Stimulated activated effector memory CD8-positive, alpha-beta T cell treated with anti-CD3 and anti-CD28 coated beads, Interleukin-12 subunit alpha, Interleukin-12 subunit beta, amount 100 ng/mL, for 72 hours (primary cell): ENCODE measurements around the gene MRPL37.

Experiments
- ATAC-seq: fragments of 150-1000 bp; cut with Tn5 transposase; 2 replicates; pipeline ENCODE4 v1.10.0; 2021
- DNase-seq, 2 donors: peaks; one replicate each; pipeline ENCODE4 v3.0.0; 2021 to 2022; ENCODE audit warnings: low spot score in 2 of 2
- H3K27ac Mint-ChIP-seq: one replicate; pipeline ENCODE4 v1.8.0; 2022; ENCODE audit warnings: mild to moderate bottlenecking, mixed read lengths
- H3K36me3 Mint-ChIP-seq: one replicate; pipeline ENCODE4 v1.8.0; 2022; ENCODE audit warnings: mild to moderate bottlenecking, mixed read lengths
- H3K4me1 Mint-ChIP-seq: one replicate; pipeline ENCODE4 v1.8.0; 2022; ENCODE audit warnings: mixed read lengths
- H3K4me3 Mint-ChIP-seq: one replicate; pipeline ENCODE4 v1.8.0; 2022; ENCODE audit warnings: mild to moderate bottlenecking, mixed read lengths
- H3K9me3 Mint-ChIP-seq: one replicate; pipeline ENCODE4 v1.8.0; 2022; ENCODE audit warnings: mixed read lengths

The MRPL37 gene

GRCh38 chr1:54239035-54239383 is 39.0 kb downstream of the MRPL37 start:
- Mint-ChIP-seq H3K4me3 (no peak overlapping the region), H3K9me3 (no peaks in the 10 kb centered on the region), H3K36me3 (peaks cover 66% of the 10 kb centered on the region), H3K4me1 (peaks cover 5% of the 10 kb centered on the region), H3K27ac (no peak overlapping the region)
- no peak for DNase-seq
- ATAC-seq: no peak

- Mint-ChIP-seq H3K9me3 (no peaks in the 10 kb centered on the region), H3K36me3 (peaks cover 68% of the 10 kb centered on the region), H3K27ac (no peak overlapping the region), H3K4me3 (no peak overlapping the region), H3K4me1 (peaks cover 8% of the 10 kb centered on the region)
- DNase-seq (no peak), ATAC-seq (no peak)
Measured at GRCh38 chr1:54239631-54240031, 39.7 kb downstream of the MRPL37 start.

DNA sequence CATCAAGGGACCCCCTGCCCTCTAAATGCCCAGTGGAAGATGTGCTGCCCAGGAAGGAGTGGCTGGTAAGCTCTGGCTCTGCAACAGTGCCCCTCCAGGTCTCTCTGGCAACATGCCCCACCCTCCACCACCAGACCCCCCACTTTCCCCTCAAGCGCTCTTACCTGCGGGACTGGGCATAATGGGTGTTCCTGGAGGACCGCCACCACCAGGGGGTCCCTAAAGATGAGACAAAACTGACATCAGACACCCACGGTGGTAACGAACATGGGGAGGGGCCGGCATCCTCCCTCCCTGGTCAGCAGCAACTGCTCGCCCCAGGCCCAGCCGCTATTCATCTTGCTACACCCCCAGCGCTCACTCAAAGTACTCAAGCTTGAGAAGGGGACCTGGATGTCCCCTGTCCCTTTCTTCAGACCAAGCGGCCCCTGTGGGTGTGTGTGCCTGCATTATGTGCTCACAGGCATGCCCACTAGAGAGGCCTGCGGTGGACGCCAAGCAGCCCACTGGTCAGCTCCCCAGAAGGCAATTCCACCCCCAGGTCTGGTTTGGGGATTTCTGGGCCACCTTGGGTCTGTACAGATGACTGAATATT is 40.9 kb downstream of the MRPL37 start:
- H3K4me1 Mint-ChIP-seq: peaks cover 12% of the 10 kb centered on the region
- H3K4me3 Mint-ChIP-seq: no peak overlapping the region
- peaks cover 69% of the 10 kb centered on the region for H3K36me3 Mint-ChIP-seq
- peak overlapping the region; percentile 45 for H3K27ac Mint-ChIP-seq
- H3K9me3 Mint-ChIP-seq: no peaks in the 10 kb centered on the region
- DNase-seq (no peak), ATAC-seq (no peak)

- ATAC-seq (no peak), DNase-seq (no peak)
- Mint-ChIP-seq H3K9me3 (no peaks in the 10 kb centered on the region), H3K27ac (peak overlapping the region; percentile 45), H3K36me3 (peaks cover 72% of the 10 kb centered on the region), H3K4me1 (peaks cover 12% of the 10 kb centered on the region), H3K4me3 (no peak overlapping the region)
Measured at GRCh38 chr1:54241364-54241763, 41.4 kb downstream of the MRPL37 start.

DNA sequence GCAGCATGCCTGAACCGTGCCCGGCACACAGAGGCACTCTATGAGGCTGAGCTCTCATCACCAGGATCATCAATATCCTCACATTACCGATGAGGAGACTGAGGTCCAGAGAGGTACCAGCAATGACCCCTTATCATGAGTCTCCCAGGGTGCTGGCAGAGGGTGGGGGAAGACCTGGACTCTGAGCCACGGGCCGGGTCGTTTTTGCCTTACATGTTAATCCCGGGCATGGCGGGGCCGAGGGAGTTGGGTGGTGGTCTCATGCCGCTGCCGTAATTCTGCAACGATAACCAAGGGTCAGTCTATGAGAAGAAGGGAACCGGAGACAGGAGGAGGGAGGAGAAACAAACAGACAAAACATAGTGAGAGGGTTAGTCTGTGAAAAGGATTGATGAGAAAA is 43.1 kb downstream of the MRPL37 start:
- Mint-ChIP-seq H3K27ac (peak overlapping the region; percentile 50), H3K4me3 (no peak overlapping the region), H3K9me3 (no peaks in the 10 kb centered on the region), H3K4me1 (peaks cover 12% of the 10 kb centered on the region), H3K36me3 (peaks cover 61% of the 10 kb centered on the region)
- DNase-seq: no peak
- no peak for ATAC-seq

DNA sequence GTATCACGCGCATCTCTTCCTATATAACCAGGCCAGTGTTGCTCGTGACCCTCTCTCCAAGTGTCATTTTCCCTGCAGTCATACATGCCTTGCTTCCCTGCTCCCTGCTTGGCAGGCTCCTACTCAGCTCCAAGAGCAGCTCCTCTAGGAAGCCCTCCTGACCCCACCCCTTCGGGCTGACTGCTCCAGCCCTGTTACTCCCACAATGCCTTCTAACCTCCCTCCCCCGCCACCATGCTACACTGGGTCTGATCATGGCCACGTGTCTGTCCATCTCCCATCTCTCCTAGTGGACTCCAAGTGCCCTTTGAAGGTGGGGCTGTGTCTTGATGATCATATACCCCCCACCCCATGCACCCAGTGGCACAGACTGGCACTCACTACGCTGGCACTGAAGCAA is 44.7 kb downstream of the MRPL37 start:
- ATAC-seq: no peak
- Mint-ChIP-seq H3K4me1 (peaks cover 12% of the 10 kb centered on the region), H3K4me3 (no peak overlapping the region), H3K27ac (peak overlapping the region; percentile 9), H3K9me3 (no peaks in the 10 kb centered on the region), H3K36me3 (peaks cover 57% of the 10 kb centered on the region)
- no peak for DNase-seq

- peaks cover 62% of the 10 kb centered on the region for H3K36me3 Mint-ChIP-seq
- H3K27ac Mint-ChIP-seq: peak overlapping the region; percentile 80
- DNase-seq (no peak), ATAC-seq (no peak)
- no peak overlapping the region for H3K4me3 Mint-ChIP-seq
- peaks cover 12% of the 10 kb centered on the region for H3K4me1 Mint-ChIP-seq
- H3K9me3 Mint-ChIP-seq: no peaks in the 10 kb centered on the region
Measured at GRCh38 chr1:54245501-54245900, 45.5 kb downstream of the MRPL37 start.

DNA sequence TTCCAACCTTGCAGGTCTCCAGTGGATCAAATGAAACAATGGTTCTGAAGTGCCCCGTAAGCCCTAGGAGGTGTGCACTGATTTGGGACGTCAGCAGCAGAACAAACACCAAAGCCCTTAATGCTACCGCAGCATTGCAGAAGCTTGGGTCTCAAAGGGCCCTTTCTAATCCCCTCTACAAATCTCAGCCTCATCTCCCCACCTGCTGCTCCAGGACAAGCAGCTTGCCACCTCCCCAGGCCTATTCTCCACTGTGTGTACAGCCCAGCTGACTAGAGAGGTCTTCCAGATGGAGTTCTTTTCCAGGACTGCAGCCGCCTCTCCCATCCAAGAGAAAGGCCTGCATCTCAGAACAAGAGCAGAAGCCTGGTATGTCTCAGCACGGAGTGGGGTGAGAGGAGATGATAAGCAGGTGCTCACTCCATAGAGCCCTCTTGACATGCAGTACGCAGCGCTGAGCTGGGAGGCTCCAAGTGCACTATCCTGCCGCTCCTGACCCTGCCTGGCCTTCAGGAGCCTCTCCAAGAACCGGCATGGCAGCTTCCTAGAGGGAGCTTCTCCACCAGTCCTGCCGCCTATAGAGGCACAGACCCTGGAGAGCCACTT is 46.3 kb downstream of the MRPL37 start:
- DNase-seq (no peak), ATAC-seq (no peak)
- Mint-ChIP-seq H3K36me3 (peaks cover 54% of the 10 kb centered on the region), H3K9me3 (no peaks in the 10 kb centered on the region), H3K4me3 (no peak overlapping the region), H3K27ac (peak overlapping the region; percentile 80), H3K4me1 (peaks cover 12% of the 10 kb centered on the region)

- H3K36me3 Mint-ChIP-seq: peaks cover 44% of the 10 kb centered on the region
- DNase-seq (no peak), ATAC-seq (no peak)
- peaks cover 15% of the 10 kb centered on the region for H3K4me1 Mint-ChIP-seq
- peak overlapping the region; percentile 57 for H3K27ac Mint-ChIP-seq
- no peak overlapping the region for H3K4me3 Mint-ChIP-seq
- no peaks in the 10 kb centered on the region for H3K9me3 Mint-ChIP-seq
Measured at GRCh38 chr1:54247863-54248515, 48.0 kb downstream of the MRPL37 start.

- ATAC-seq (no peak), DNase-seq (no peak)
- peaks cover 23% of the 10 kb centered on the region for H3K4me1 Mint-ChIP-seq
- H3K4me3 Mint-ChIP-seq: no peak overlapping the region
- peak overlapping the region; percentile 57 for H3K27ac Mint-ChIP-seq
- peaks cover 44% of the 10 kb centered on the region for H3K36me3 Mint-ChIP-seq
- no peaks in the 10 kb centered on the region for H3K9me3 Mint-ChIP-seq
Measured at GRCh38 chr1:54248966-54249365, 49.0 kb downstream of the MRPL37 start.

DNA sequence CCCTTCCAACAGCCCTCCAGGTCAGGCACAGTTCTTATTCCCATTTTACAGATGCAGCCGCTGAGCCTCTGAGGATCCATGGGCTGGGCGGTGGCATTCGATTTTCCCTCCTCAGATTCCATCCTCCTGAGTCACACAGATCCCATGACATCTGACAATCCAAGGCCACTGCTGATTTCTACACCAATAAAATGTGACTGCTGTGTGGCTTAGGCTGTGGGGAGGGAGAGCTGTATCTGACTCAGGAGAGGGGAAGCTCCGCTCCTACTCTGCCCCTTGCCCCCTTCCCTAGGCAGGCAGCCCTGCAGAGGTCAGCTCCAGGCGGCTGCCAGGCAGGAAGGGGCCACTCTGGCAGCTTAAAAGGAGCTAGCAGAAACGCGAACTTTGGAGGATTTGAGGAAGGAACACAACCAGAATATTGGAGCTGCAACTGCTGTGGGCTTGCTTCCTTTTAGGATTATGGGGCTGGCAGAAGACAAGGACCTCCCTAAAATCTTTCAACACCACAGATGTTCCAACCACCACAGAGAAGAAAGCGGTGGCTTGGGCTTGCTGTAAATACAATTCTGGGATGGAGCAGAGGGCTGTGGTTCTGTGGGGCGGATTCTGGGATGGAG is 50.0 kb downstream of the MRPL37 start:
- H3K4me1 Mint-ChIP-seq: peaks cover 23% of the 10 kb centered on the region
- ATAC-seq: no peak
- H3K9me3 Mint-ChIP-seq: no peaks in the 10 kb centered on the region
- H3K4me3 Mint-ChIP-seq: no peak overlapping the region
- H3K27ac Mint-ChIP-seq: peak overlapping the region; percentile 52
- peaks cover 37% of the 10 kb centered on the region for H3K36me3 Mint-ChIP-seq
- no peak for DNase-seq

DNA sequence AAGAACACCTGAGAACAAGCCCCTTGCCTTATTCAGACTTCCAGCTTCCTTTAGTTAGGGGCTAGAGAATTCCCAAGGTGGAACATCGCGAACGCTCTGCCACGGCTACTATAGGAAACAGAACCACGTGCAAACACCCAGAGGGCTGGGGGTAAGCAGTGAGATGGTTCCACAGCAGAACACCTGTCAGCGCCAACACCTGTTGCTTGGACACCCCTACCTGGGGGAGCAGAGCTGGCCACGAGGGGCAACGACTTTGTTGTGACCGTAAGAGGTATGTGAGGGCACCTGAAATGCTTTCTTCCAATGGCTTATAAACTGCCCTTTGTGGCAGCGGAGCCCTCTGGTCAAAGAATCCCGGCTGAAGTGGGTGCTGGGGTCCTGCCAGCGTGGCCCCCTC is 50.7 kb downstream of the MRPL37 start:
- peaks cover 22% of the 10 kb centered on the region for H3K4me1 Mint-ChIP-seq
- H3K36me3 Mint-ChIP-seq: peaks cover 33% of the 10 kb centered on the region
- DNase-seq (no peak), ATAC-seq (no peak)
- no peak overlapping the region for H3K27ac Mint-ChIP-seq
- no peak overlapping the region for H3K4me3 Mint-ChIP-seq
- no peaks in the 10 kb centered on the region for H3K9me3 Mint-ChIP-seq

DNA sequence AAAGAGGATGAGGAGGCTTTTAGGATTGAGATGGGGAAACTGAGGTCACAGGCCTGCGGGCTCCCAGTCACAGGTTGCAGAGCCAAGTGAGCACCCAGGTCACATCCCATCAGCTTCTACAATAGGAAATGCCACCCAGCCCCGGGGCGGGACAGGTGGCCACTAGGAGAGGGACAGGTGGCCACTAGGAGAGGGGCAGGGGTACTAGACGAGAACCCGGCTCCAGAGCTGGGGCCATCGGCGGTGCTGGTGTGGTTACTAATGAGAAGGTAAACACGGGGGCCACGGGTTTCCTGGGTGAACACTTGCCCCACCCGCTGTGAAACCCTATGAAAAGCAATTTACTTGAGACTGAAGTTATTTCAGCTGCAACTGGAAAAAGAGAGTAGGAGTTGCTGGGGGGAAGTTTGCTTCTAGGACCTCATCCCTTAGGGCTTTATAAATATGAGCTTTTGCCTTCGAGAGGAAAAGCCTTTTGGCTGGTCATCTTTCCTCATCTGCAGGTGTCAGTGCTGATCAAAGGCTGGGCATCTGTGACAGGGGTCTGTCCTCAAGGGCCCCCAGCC is 52.5 kb downstream of the MRPL37 start:
- no peak overlapping the region for H3K4me3 Mint-ChIP-seq
- no peaks in the 10 kb centered on the region for H3K9me3 Mint-ChIP-seq
- DNase-seq: no peak
- ATAC-seq: no peak
- peaks cover 31% of the 10 kb centered on the region for H3K36me3 Mint-ChIP-seq
- H3K27ac Mint-ChIP-seq: peak overlapping the region; percentile 82
- H3K4me1 Mint-ChIP-seq: peaks cover 23% of the 10 kb centered on the region

- H3K36me3 Mint-ChIP-seq: peaks cover 31% of the 10 kb centered on the region
- no peaks in the 10 kb centered on the region for H3K9me3 Mint-ChIP-seq
- peak; percentile 40 for ATAC-seq
- H3K4me3 Mint-ChIP-seq: no peak overlapping the region
- peaks cover 33% of the 10 kb centered on the region for H3K4me1 Mint-ChIP-seq
- peak overlapping the region; percentile 82 for H3K27ac Mint-ChIP-seq
- DNase-seq: no peak
Measured at GRCh38 chr1:54253480-54253879, 53.5 kb downstream of the MRPL37 start.

DNA sequence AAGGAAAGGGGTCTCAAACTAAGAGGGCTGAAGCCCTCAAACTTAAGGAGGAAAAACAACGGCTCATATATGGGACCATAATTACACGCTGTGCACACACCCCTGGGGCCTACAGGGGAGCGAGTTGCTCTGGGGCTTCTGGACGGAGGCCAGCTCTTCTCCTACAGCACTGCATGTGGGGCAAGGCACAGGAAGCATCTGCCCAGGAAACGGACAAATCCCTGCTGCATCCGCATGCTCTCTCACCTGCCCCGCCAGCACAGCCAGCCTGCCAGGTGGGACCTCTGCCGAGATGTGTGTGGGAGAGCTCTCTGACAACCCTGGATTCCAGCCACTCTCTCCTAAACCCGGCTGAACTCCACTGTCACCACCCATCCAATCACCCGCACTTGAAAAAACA is 54.1 kb downstream of the MRPL37 start:
- DNase-seq (no peak), ATAC-seq (no peak)
- Mint-ChIP-seq H3K9me3 (no peaks in the 10 kb centered on the region), H3K36me3 (peaks cover 31% of the 10 kb centered on the region), H3K4me1 (peaks cover 35% of the 10 kb centered on the region), H3K4me3 (no peak overlapping the region), H3K27ac (peak overlapping the region; percentile 82)
